ENCODE results near the gene ZNF22. TPM values are rescaled to one million over a fixed set of nuclear protein-coding genes. Genes with fewer than 3 reads are reported as not detected.
A peak's percentile ranks its signal among the peaks of the same experiment; 100 is the strongest.

Gene ZNF22
- total RNA-seq, 4 donors from 2014 or later = 23.4 to 30.2 (median 26.0) TPM

DNA sequence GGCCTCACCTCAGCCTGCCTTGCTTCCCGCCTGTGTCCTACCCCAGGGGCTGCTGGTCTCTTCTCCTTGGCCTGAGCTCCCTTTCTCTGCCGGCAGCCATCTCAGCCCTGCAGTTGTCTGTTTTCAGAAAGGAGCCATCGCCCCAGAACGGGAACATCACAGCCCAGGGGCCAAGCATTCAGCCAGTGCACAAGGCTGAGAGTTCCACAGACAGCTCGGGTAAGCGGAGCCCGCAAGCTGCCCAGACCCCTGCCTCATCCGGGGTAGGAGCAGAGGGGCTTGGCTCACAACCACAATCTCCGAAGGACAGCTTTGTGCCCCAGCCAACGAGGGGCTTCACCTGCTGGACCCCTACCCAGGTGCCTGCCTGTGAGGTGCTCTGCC lies 16.8 kb upstream of the ZNF22 start:
- Histone ChIP-seq H3K4me1 (peaks cover 0 to 83% (median 46%) of the 10 kb centered on the region in 4 donors), H3K36me3 (peaks cover 0 to 70% (median 8%) of the 10 kb centered on the region in 3 donors), H3K9me3 (no peaks in the 10 kb centered on the region), H3K4me3 (no peak overlapping the region), H3K27ac (peak overlapping the region in 3 of 4 donors; percentile 23 to 97 (median 95)), H3K27me3 (no peaks in the 10 kb centered on the region)
- 84 to 93% methylated on average over 8 to 10 of the region's 10 CpGs for WGBS, 2 donors
- TF ChIP-seq, protein P1, sequence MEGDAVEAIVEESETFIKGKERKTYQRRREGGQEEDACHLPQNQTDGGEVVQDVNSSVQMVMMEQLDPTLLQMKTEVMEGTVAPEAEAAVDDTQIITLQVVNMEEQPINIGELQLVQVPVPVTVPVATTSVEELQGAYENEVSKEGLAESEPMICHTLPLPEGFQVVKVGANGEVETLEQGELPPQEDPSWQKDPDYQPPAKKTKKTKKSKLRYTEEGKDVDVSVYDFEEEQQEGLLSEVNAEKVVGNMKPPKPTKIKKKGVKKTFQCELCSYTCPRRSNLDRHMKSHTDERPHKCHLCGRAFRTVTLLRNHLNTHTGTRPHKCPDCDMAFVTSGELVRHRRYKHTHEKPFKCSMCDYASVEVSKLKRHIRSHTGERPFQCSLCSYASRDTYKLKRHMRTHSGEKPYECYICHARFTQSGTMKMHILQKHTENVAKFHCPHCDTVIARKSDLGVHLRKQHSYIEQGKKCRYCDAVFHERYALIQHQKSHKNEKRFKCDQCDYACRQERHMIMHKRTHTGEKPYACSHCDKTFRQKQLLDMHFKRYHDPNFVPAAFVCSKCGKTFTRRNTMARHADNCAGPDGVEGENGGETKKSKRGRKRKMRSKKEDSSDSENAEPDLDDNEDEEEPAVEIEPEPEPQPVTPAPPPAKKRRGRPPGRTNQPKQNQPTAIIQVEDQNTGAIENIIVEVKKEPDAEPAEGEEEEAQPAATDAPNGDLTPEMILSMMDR (IDR thresholded peaks at IDR 0.05) = no peak
- TF ChIP-seq EP300 (IDR thresholded peaks at IDR 0.05) (no peak), POLR2A (IDR thresholded peaks at IDR 0.05) (no peak)
- no peak for DNase-seq (ENCODE audit: low spot score in 2 of 2)

GRCh38 chr10:44984671-44985101 lies 16.0 kb upstream of the ZNF22 start:
- H3K4me1 ChIP-seq = peaks cover 0 to 77% (median 38%) of the 10 kb centered on the region in 4 donors
- no peak for DNase-seq (ENCODE audit: low spot score in 2 of 2)
- peak overlapping the region in 3 of 4 donors; percentile 23 to 97 (median 95) for H3K27ac ChIP-seq
- whole genome bisulfite sequencing, 2 donors = 92 to 95% methylated on average over 15 of the region's 15 CpGs
- H3K9me3 ChIP-seq = no peaks in the 10 kb centered on the region
- TF ChIP-seq, protein P1 (IDR thresholded peaks at IDR 0.05) = no peak
- no peak for TF ChIP-seq POLR2A (IDR thresholded peaks at IDR 0.05)
- TF ChIP-seq EP300 (IDR thresholded peaks at IDR 0.05) = no peak
- H3K36me3 ChIP-seq = peaks cover 0 to 78% (median 8%) of the 10 kb centered on the region in 3 donors
- no peaks in the 10 kb centered on the region for H3K27me3 ChIP-seq
- H3K4me3 ChIP-seq = no peak overlapping the region

- Histone ChIP-seq H3K4me1 (peaks cover 0 to 77% (median 33%) of the 10 kb centered on the region in 4 donors), H3K9me3 (no peaks in the 10 kb centered on the region), H3K4me3 (no peak overlapping the region), H3K27ac (peak overlapping the region; percentile 52 to 97 (median 78)), H3K36me3 (peaks cover 0 to 81% (median 8%) of the 10 kb centered on the region in 3 donors), H3K27me3 (no peaks in the 10 kb centered on the region)
- TF ChIP-seq POLR2A (IDR thresholded peaks at IDR 0.05) (no peak), EP300 (IDR thresholded peaks at IDR 0.05) (peak in 1 of 2 donors; percentile 53)
- TF ChIP-seq, protein P1 (IDR thresholded peaks at IDR 0.05) = no peak
- no peak for DNase-seq (ENCODE audit: low spot score in 2 of 2)
- whole genome bisulfite sequencing, 2 donors = 47 to 69% methylated on average over 9 of the region's 9 CpGs
Measured at GRCh38 chr10:44985175-44985681, 15.5 kb upstream of the ZNF22 start.

DNA sequence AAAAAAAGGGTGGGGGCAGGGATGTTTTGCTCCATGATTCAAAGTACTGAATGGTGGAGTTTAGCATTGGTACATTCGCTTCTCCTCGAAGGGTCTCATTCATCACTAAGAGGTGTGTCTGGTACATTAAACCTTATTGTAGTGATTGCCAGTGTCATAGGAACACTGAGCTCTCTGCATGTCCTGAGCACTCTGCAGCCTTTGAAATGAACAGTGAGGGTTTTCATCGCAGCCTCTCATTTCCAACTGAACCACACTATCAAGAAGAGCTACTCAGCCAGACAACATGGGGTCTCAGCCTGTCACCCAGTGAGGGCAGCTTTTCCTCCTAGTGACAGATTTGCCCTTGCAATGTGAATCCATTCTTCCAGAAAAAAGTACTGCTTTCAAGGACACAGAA lies 14.5 kb upstream of the ZNF22 start:
- peaks cover 0 to 90% (median 8%) of the 10 kb centered on the region in 3 donors for H3K36me3 ChIP-seq
- H3K4me1 ChIP-seq = peaks cover 0 to 77% (median 25%) of the 10 kb centered on the region in 4 donors
- no peak overlapping the region for H3K4me3 ChIP-seq
- TF ChIP-seq EP300 (IDR thresholded peaks at IDR 0.05) = no peak
- TF ChIP-seq POLR2A (IDR thresholded peaks at IDR 0.05) = no peak
- TF ChIP-seq, protein P1 (IDR thresholded peaks at IDR 0.05) = no peak
- WGBS, 2 donors = 64 to 66% methylated on average over 3 of the region's 3 CpGs
- DNase-seq (ENCODE audit: low spot score in 2 of 2) = no peak
- H3K27me3 ChIP-seq = no peaks in the 10 kb centered on the region
- H3K9me3 ChIP-seq = no peaks in the 10 kb centered on the region
- H3K27ac ChIP-seq = peak overlapping the region; percentile 37 to 97 (median 78)

- DNase-seq (ENCODE audit: low spot score in 2 of 2) = no peak
- Histone ChIP-seq H3K27ac (peak overlapping the region; percentile 37 to 97 (median 78)), H3K4me3 (no peak overlapping the region), H3K36me3 (peaks cover 0 to 95% (median 8%) of the 10 kb centered on the region in 3 donors), H3K27me3 (no peaks in the 10 kb centered on the region), H3K9me3 (no peaks in the 10 kb centered on the region), H3K4me1 (peaks cover 0 to 77% (median 23%) of the 10 kb centered on the region in 4 donors)
- peak; percentile 19 to 39 for TF ChIP-seq EP300 (IDR thresholded peaks at IDR 0.05)
- TF ChIP-seq, protein P1 (IDR thresholded peaks at IDR 0.05) = no peak
- 46 to 51% methylated on average over 3 of the region's 3 CpGs for WGBS, 2 donors
Measured at GRCh38 chr10:44986670-44987069, 14.1 kb upstream of the ZNF22 start.
